ENCODE results near the gene ALOX15B.
A peak's percentile ranks its signal among the peaks of the same experiment; 100 is the strongest.
"Not testable (repeated sequence)": the region's sequence is repeated elsewhere in the genome, so short reads cannot be mapped to it uniquely, and the experiment has no call there.

The ALOX15B gene

DNA sequence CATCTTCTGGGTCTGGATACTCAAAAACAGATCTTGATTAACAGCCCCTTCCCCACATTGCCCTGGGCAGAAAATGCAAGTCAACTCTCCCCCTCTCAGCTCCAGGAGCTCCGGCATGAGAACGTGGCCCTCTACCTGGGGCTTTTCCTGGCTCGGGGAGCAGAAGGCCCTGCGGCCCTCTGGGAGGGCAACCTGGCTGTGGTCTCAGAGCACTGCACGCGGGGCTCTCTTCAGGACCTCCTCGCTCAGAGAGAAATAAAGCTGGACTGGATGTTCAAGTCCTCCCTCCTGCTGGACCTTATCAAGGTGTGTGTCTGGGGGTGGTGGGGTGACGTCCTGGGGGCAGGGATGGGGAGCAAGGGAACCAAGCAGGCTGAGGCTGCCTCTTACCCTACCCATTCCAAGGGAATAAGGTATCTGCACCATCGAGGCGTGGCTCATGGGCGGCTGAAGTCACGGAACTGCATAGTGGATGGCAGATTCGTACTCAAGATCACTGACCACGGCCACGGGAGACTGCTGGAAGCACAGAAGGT, 26.7 kb upstream of the ALOX15B start:
- in situ Hi-C loops (cut with HindIII; ENCODE audit: low pct_ligation_motif_present, low pct_unique_long_range_greater_than_20kb, low sequenced_read_pairs): no loop called here
- DNase-seq: no peak

DNA sequence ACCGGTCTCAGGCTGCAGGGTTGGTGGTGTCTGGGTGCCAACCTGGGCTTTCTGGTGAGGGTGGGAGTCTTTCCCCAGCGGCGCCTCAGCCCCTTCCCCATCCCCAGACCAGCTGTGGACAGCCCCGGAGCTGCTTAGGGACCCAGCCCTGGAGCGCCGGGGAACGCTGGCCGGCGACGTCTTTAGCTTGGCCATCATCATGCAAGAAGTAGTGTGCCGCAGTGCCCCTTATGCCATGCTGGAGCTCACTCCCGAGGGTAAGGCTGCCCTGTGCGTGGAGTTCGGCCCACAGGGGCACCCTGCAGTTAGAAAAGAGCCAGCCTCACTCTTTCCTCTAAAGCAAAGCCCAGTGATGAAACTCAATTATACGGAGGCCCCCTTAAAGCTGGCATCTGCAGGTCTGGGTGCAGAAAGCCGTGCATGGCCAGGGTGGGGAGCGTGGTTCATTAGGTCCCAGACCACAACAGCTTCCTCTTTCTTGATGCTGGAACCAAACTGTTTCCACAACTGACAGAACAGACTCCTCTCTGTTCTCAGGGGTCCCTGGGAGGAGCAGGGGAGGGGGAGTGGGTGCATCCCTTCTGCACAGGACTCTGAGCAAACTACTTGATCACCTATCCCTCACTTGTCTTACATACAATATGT, 25.7 kb upstream of the ALOX15B start:
- in situ Hi-C loops (cut with HindIII; ENCODE audit: low pct_ligation_motif_present, low pct_unique_long_range_greater_than_20kb, low sequenced_read_pairs): no loop called here

DNA sequence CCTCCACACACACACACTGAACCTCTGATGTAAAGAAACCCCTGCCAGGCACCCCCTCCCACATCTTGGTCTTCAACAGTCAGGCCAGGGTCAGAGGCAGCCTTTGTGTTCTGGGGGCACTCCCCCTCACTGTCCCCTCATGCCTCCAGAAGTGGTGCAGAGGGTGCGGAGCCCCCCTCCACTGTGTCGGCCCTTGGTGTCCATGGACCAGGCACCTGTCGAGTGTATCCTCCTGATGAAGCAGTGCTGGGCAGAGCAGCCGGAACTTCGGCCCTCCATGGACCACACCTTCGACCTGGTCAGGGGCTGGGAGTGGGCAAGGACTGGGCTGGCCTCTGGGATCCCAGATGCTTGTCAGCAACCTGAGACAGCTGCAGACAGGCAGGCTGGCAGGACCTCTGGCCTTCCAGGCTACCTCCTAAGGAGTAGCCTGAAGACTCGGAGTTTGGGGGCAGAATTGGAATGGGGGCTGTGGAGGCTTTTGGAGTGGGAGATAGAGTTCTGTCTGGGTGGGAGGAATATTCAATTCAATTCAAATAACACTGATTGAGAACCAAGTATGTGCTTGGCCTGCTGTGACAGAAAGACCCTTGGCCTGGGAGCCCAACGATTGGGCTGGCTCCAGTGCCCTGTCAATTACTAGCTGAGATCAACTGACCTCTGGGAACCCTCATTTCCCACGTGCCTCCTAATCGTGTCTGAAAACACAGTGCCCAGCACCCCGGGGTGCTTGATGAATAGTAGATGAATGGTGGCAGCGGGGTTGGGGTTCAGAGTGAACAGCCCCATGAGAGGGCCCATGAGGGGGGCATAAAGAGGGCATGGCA, 24.9 kb upstream of the ALOX15B start:
- in situ Hi-C loops (cut with HindIII; ENCODE audit: low pct_ligation_motif_present, low pct_unique_long_range_greater_than_20kb, low sequenced_read_pairs): no loop called here
- no peak for DNase-seq

More for the DNA sequence above, 25.7 kb upstream of the ALOX15B start:
- DNase-seq: no peak

DNA sequence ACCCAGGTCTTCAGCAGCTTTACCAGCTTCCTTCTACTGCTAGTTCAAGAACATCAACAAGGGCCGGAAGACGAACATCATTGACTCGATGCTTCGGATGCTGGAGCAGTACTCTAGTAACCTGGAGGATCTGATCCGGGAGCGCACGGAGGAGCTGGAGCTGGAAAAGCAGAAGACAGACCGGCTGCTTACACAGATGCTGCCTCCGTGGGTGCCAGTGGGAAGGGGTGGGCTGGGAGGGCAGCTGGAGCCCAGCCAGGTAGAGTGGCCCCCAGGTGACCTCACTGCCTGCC, 24.4 kb upstream of the ALOX15B start:
- no peak for DNase-seq

DNA sequence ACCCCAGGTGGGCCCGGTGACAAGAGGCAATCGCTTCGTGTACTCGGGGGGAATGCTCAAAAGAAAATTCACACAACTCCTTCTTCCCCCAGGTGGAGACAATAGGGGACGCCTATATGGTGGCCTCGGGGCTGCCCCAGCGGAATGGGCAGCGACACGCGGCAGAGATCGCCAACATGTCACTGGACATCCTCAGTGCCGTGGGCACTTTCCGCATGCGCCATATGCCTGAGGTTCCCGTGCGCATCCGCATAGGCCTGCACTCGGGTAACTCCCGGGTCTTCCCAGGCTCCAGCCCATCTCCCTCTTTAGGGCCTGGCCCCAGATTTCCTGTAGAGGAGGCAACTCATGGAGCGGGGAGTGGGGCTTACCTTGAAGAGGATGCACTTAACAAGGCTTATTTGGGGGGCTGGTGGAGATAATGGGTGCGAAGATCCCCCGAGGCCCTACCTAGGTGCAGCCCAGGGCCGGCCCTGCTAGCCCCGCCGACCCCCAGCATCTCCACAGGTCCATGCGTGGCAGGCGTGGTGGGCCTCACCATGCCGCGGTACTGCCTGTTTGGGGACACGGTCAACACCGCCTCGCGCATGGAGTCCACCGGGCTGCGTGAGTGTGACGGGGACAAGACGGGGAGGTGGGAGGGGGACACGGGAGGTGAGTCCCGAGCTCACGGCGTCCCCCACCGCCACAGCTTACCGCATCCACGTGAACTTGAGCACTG, 23.5 kb upstream of the ALOX15B start:
- DNase-seq: no peak
- in situ Hi-C loops (cut with HindIII; ENCODE audit: low pct_ligation_motif_present, low pct_unique_long_range_greater_than_20kb, low sequenced_read_pairs): no loop called here

More for the DNA sequence above, 24.4 kb upstream of the ALOX15B start:
- in situ Hi-C loops (cut with HindIII; ENCODE audit: low pct_ligation_motif_present, low pct_unique_long_range_greater_than_20kb, low sequenced_read_pairs): no loop called here

DNA sequence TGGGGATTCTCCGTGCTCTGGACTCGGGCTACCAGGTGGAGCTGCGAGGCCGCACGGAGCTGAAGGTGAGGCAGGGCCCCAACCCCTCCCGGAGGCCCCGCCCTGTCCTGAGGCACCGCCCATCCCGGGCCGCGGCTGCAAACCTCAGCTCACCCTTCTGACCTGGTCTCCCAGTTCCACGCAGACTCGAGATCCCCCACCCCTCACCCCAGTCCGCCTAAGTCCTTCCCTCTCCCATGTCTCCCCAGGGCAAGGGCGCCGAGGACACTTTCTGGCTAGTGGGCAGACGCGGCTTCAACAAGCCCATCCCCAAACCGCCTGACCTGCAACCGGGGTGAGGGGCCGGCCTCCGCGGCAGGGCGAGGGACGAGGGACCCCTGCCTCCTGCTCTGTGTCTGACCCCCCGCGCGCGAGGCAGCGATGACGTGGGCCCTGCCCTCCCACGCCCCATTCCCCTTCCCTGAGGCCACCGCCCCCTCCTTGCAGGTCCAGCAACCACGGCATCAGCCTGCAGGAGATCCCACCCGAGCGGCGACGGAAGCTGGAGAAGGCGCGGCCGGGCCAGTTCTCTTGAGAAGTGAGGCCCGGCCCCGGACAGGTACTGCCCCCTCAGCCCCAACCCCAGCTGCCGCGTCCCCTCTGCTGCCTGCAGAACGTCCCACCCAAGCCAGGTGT, 22.8 kb upstream of the ALOX15B start:
- peak; percentile 20 for DNase-seq
- in situ Hi-C loops (cut with HindIII; ENCODE audit: low pct_ligation_motif_present, low pct_unique_long_range_greater_than_20kb, low sequenced_read_pairs): no loop called here

DNA sequence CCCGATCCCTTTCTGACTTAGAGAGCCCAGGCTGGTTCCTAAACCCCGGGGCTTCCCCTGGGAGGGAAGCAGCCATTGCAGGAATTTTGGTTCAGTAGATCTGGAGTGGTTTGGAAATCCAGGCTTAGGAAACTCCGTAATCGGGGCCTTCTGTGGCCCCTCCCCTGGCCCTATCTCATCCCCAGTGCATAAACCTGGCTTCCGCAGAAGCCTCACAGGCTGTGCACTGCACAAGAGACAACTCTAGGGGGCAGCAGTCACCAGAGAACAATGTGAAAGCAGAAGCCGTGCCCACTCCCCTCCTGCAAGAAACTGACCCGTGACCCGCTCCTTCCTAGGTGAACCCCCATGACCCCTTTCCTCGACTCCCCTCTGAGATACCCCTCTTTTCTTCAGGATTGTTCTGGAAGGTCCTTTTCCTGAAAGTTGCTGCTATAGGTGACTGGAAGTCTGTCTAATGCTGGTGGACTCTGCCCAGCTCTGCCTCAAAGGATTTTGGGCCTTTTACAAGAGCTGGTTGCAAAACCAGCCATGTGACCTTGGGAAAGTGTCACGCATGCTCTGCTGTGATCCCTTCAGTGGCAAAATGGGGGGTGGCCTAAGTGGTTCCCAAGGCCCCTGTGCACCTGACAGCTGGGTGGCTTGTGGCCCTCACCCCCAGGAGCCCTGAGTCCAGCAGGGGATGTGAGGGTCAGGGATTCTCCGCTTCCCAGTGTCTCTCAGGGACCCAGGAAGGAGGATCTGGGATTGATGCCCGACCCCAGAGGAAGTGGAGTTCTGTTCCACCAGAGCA, 22.0 kb upstream of the ALOX15B start:
- DNase-seq: peak; percentile 65
- in situ Hi-C loops (cut with HindIII; ENCODE audit: low pct_ligation_motif_present, low pct_unique_long_range_greater_than_20kb, low sequenced_read_pairs): no loop called here

DNA sequence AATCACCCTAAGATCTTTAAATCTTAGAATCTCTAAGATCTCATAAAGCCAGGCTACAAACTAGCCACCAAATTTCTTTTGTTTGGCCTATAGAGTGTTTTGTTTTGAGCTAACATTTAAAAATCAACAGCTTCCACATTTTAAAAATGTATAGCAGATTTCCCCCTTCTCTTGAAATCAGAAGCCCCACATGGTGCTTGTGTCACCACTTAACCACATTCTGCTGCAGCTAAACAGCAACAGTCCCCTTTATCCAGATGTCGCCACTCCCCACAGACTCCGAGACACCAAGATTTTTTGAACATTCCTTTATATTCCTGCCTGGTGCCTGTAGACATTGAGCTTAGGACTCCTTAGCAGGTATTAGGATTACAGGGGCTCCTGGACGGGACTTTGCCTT, 20.4 kb upstream of the ALOX15B start:
- in situ Hi-C loops (cut with HindIII; ENCODE audit: low pct_ligation_motif_present, low pct_unique_long_range_greater_than_20kb, low sequenced_read_pairs): no loop called here
- no peak for DNase-seq

DNA sequence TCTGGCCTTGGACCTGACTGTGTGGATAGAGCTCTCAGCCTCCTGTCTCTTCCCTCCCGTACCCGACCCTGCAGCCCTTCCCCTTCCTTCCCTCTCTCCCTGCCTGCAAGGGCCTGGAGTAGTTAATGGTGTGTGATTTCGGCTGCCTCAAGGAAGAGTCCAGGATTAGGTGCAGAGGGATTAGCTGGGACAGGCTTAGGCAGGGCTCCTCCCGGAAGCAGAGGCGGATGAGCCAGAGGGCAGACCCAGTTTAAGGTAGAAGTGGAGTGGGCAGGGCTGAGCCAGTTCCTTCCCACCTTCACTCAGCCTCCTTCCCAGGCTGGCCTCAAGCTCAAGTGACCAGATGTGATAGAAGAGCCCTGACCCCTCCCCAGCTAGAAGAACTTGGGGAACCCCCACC, 19.7 kb upstream of the ALOX15B start:
- DNase-seq: no peak
- in situ Hi-C loops (cut with HindIII; ENCODE audit: low pct_ligation_motif_present, low pct_unique_long_range_greater_than_20kb, low sequenced_read_pairs): no loop called here

DNA sequence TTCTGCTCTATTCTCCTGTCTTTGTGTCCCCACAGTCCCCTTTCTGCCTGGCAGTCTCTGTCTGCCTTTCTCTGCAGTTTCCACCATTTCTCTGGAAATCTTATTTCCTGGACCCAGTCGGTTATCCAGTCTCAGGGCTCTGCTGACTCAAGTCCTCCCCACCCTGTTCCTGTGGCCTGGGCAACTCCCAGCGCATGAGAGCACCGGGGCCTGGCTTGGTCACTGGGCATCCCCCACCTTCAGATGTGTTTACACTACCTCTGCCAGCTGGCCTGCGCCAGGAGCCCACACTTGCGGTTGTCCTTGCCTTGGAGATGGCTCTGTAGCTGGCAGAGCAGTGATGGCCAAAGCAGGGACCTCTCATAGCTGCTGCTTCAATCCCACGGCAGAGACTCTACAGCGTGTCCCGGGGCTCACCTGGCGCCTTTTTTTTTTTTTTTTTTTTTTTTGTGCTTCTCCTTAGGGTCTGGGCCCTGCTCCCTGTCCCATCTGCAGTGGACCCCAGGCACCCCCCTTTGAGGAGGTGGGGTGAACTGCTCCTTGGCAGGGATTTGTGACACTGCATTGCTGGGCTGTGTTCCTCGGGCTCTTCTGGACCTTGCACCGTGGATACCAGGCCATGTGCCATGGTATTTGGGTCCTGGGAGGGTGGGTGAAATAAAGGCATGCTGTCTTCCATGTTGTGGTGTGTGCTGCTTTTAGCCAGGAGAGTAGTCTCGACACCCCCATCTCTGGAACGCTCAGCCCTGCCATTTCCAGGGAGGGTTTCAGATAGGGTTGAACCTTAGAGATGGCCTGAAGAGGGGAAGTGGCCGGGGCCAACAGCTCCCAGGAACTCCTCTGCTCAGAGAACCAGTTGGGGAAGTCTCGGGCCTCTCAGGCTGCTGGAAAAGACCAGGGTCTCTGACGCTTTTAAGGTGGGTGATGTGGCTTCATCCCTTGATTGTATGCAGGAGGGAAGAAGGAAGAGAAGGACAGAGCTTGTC, 18.9 kb upstream of the ALOX15B start:
- in situ Hi-C loops (cut with HindIII; ENCODE audit: low pct_ligation_motif_present, low pct_unique_long_range_greater_than_20kb, low sequenced_read_pairs): no loop called here
- DNase-seq: no peak

DNA sequence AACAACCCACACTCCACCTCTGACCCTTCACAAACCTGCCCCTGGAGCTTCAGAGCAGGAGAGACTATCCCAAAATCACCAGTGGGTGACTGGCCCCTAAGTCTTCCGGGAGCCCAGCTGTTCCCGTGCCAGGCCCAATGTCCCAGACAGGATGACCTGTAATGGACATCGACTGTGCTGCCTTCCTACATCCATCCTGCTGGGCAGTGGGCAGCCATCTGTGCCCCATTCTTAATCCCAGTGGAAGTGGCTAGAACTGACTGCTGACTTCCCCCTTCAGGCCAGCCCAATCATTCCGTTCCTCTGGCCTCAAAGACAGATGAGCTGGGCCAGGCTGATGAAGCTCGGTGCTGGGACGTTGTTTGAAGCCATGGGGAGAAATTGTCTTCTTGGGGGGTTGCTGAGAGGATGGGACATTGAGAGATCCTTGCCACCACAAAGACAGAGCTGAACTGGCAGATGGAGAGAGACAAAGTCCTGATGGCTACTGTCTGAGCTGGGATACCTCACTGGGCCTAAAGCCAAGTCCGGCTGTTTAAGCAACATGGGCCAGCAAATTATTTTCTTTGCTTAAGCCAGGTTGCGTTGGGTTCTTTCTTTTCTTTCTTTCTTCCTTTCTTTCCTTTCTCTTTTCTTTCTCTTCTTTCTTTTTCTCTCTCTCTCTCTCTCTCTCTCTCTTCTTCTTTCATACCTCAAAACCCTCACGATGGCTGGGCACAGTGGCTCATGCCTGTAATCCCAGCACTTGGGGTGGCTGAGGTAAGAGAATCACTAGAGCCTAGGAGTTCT, 17.9 kb upstream of the ALOX15B start:
- in situ Hi-C loops (cut with HindIII; ENCODE audit: low pct_ligation_motif_present, low pct_unique_long_range_greater_than_20kb, low sequenced_read_pairs): no loop called here

DNA sequence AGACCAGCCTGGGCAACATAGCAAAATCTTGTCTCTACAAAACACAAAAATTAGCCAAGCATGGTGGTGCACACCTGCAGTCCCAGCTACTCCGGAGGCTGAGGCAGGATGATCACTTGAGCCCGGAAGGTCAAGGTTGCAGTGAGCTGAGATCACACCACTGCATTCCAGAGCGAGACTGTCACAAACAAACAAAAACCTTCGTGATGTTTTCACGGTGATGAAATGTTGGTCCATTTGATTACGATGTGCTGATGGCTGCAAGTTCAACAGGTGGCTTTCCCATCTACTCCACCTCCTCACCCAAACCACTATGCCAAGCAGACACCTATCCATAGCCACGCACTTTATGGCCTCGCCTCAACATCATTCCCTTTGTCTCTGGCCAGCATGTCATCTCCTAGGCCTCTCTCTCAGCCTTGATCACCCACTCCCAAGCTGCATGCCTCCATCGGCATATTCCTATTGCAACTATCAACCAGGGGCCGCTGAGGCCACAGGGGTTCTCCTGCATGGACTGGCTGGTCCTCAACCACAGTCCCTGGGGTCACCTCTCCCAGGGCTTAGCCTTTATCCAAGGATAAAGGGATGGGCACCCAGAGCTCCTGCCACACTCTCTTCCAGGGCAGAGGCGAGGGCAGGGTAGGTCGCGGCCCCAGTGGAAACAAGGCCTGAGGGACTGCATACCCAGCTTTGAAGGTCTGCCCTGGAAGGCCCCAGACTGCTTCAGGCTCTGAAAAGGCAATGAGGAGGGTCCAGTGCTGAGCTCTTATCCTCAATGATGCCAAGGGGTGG, 17.1 kb upstream of the ALOX15B start:
- DNase-seq: no peak
- in situ Hi-C loops (cut with HindIII; ENCODE audit: low pct_ligation_motif_present, low pct_unique_long_range_greater_than_20kb, low sequenced_read_pairs): no loop called here

More for the DNA sequence above, 17.9 kb upstream of the ALOX15B start:
- no peak for DNase-seq

DNA sequence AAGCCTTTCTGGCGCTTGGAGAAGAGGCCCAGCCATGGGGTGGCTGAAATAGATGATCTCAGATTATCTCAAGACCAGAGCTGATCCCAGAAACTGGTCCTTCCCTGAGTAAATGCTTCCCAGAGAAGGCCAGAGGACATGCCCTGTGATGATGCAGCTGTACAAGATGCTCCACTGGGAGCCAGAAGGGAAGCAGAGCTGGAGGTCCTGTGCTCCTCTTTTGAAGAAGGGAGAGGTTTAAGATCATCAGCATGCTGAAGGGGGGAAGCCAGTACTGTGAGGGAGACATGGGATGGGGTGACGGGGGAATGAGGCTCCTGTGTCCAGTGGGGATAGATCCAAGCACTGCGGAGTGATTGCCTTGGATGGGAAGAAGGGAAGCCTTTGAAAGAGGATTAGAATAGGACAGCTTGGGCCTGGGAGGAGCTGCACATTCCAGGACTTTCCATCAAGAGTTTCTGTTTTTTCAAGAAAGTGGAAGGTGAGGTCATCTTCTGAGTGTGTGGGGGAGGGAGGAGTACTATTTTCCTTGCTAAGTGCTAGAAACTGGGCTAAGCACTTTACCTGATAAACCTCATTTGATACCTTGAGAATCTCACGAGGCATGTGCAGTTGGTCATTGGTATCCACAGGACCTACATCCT, 16.4 kb upstream of the ALOX15B start:
- in situ Hi-C loops (cut with HindIII; ENCODE audit: low pct_ligation_motif_present, low pct_unique_long_range_greater_than_20kb, low sequenced_read_pairs): no loop called here
- no peak for DNase-seq

DNA sequence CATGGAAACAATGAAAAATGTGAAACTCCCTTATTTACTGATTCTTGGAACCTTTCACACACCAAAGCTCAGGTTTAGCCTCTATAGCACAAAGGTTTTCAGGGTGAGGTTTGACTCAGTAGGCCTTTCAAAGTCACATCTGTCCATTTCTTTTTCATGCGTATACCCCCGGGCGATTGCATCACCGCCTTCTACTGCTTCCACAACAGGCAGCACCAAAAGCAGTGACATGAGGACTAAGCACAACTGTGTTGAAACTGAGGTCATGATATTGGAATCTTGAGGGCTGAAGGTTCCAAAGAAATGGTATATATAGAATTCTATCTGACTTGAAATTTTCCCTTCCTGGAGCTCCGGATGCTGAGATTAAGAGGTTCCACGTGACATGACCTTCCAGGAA, 14.7 kb upstream of the ALOX15B start:
- in situ Hi-C loops (cut with HindIII; ENCODE audit: low pct_ligation_motif_present, low pct_unique_long_range_greater_than_20kb, low sequenced_read_pairs); DNase-seq: not testable (repeated sequence)

DNA sequence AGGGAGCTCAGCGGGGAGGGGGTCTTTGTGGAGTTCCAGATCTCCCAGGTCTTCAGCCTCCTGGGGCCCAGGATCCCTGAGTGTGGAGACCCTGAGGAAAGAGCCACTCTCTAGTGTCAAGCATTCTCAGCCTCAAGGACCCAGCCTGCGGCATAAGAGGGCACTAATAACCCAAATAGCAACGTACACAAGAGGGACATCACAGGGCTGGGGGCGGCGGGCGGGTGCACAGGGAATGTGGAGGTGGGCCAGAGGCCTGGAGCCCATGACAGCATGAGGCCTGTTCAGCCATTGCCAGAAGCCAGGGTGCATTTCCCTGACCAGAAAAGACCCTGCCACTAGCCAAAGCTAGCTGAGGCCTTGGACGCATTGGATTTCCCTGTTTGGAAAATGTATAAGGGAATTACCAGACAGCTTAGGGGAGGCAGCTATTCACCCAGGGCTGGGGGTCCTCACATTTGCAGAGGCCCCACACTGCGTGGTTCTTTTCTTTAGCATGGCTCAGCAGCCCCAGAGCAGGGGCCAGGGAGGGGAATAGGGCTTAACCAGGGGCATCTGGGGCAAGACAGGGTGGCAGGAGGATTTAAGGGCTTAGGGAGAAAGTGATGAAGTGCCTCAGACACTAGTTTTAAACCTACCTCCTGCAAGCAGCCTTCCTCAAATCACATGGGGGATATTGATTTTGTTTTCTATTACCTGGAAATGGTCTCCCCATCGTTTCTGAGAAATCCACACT, 13.5 kb upstream of the ALOX15B start:
- no peak for DNase-seq
- in situ Hi-C loops (cut with HindIII; ENCODE audit: low pct_ligation_motif_present, low pct_unique_long_range_greater_than_20kb, low sequenced_read_pairs): no loop called here

All from ACHN (cell line).